DMS79 treated with DMSO at 0.1 percent for 48 hours (cell line): Measurements from ENCODE around the gene NAV3.

Experiments used
- DNase-seq: peaks from one replicate; lab custom pipeline; 2025; lab: John Stamatoyannopoulos, UW

The NAV3 gene

DNA sequence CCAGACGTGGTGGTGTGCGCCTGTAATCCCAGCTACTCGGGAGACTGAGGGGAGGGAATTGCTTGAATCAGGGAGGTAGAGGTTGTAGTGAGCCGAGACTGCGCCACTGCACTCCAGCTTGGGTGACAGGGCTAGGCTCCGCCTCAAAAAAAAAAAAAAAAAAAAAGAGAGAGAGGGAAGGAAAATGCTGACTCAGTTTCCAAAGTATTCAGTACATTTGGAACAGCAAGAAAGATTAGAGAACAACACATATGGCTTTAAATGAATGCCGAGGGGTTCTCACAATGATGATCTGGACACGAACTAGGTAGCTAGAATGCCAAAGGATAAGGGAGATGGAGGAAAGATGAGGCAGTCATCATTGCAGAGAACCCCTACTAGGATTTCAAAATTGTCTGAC lies 97.4 kb downstream of the NAV3 start:
- DNase-seq, result no peak

GRCh38 chr12:77932216-77932615 lies 101.5 kb downstream of the NAV3 start:
- no peak for DNase-seq

- DNase-seq, result no peak
These were observed 107.6 kb downstream of the NAV3 start for GRCh38 chr12:77938301-77938700.

DNA sequence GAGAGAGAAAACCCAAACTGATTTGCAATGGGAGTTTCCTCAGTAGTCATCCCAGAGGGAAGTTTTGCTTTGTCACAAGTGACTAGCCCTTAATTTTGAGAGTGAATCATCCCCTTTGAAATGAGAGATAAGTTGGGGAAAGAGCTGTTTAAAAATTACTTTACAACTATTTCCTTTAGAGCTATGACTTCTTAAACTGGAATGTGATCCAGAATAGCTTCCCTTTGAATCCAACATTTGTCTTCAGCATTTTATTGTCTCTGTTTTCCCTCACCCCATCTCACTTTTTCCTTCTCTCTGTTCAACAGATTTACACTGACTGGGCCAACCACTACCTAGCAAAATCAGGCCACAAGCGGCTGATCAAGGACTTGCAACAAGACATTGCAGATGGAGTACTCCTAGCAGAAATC lies 109.3 kb downstream of the NAV3 start:
- no peak for DNase-seq

- DNase-seq, result no peak
These were observed 109.9 kb downstream of the NAV3 start for GRCh38 chr12:77940567-77940966.

- no peak for DNase-seq
These were observed 110.7 kb downstream of the NAV3 start for GRCh38 chr12:77941401-77941800.

- no peak for DNase-seq
These were observed 112.8 kb downstream of the NAV3 start for GRCh38 chr12:77943466-77943865.

DNA sequence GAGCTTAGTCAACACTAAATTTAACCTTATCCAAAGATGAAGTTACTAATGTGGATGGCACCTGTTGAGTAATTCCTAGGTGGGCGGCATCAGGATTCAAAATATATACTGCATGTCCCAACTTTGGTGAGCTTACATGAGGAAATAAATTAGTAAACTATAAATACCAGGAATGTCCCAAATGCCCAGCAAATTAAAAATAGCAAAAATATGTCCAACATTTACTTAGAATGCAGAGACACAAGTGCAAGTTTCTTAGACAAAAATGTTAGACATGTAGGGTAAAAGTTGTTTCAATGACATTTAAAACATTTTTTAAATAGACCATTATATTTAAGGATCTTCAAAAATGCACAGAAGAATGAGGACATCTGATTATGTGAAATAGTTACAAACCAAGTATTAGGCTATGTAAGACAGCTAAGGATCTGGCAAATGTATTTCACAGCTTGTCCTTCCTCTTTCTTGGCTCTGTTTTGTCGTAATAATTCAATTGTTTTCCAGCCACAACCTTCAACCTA lies 115.9 kb downstream of the NAV3 start:
- no peak for DNase-seq

DNA sequence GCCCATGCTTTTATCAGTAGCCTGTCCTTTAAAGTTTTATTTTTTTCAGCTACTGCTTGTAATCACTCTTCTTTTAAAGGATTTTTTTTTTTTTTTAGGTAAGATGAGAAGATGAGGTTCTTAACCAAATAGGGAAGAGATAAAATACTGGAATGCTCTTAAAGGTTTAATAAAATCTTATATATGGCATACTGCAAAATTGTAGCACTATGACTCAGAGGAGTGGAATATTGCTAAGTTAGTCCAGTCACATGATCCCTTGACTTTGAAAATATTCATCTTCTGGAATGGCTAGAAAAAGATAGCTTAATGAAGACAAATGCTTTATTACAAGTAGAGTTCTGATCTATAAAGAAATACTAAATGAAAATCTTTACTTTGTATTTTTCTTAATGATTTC lies 116.6 kb downstream of the NAV3 start:
- no peak for DNase-seq

- no peak for DNase-seq
These were observed 117.1 kb downstream of the NAV3 start for GRCh38 chr12:77947746-77948145.

DNA sequence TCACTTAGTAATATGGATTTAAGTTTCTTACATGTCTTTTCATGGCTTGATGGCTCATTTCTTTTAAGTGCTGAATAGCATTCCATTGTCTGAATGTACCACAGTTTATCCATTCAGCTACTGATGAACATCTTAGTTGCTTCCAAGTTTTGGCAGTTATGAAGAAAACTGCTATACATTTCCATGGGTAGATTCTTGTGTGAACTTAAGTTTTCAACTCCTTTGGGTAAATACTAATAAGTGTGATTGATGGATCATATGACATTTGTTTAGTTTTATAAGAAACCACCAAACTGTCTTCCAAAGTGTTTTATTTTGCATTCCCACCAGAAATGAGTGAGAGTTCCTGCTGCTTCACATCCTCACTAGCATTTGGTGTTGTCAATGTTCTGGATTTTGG lies 119.2 kb downstream of the NAV3 start:
- no peak for DNase-seq

- DNase-seq, result no peak
These were observed 123.0 kb downstream of the NAV3 start for GRCh38 chr12:77953528-77954205.

GRCh38 chr12:77954206-77954555 lies 123.5 kb downstream of the NAV3 start:
- no peak for DNase-seq

DNA sequence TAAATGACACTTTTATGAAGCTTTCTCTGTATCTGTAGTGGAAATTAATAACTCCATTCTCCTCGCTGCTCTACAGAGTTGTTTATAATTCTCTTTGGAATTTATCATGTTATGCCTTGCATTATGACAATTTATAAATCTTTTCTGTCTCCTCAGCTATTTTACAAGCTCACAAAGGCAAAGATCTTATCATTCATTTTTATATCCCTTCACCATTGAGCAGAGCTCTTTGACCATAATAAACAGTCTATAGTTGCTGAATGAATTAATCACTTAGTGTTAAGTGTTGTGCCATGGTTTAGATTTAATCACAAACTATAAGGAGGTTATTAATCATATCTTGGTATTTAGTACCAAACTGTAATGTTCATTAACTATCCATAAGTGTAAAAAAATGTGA lies 126.4 kb downstream of the NAV3 start:
- no peak for DNase-seq

- DNase-seq, result no peak
These were observed 133.0 kb downstream of the NAV3 start for GRCh38 chr12:77963576-77964178.

DNA sequence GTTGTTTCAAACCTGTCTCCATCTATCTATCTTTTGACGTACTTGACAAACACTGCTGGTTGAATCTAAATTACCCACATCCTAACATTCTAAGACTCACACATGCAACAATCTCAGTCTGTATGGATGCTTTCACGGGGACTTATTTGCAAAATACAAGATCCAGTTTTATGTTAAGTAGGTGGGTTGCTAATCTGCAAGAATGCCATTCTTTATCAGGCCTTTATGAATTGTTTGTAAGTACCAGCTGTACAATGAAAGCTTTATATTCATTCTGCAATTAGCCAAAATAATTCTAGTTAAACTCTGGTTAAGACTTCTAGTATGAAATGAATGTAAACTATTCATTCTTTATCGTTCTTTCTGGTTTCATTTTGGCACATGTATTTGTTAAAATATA lies 135.1 kb downstream of the NAV3 start:
- DNase-seq, result no peak

- DNase-seq, result no peak
These were observed 137.3 kb downstream of the NAV3 start for GRCh38 chr12:77968021-77968420.

GRCh38 chr12:77968571-77968970 lies 137.9 kb downstream of the NAV3 start:
- no peak for DNase-seq

DNA sequence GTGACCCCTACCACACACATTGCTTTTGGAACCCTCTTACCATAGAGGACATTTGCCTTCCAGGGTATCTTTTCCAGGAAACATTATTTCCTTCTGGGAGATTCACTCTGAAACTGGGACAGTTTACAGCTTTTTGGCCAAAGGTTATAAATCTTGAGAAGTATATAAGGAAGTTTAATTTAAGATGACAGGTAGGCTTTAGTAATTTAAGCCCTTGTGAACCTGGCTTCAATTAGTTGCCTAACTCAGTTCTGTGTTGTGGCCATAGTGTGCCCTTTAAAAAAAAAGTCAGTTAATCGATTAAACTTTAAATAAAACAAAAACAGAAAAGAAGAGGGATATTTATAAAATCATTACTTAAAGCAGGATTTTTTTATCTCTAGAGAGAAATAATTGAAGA lies 142.9 kb downstream of the NAV3 start:
- no peak for DNase-seq

DNA sequence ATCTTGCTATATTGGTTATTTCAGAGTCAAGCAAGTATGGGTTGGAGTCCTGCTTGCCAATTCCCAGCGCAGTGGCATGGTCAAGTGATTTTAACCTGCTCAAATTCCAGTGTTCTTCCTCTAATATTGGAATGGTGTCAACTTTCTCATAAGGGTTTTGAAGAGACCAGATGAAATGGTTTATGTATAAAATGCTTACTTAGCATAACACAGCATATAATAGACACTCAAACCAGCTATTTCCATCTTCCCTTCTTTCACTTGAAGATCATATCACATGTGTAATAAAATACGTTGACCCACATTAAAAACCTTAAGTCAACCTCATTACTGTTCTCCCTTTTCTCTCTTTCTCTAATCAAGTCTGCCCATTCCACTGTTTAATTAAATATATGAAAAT lies 144.0 kb downstream of the NAV3 start:
- no peak for DNase-seq

DNA sequence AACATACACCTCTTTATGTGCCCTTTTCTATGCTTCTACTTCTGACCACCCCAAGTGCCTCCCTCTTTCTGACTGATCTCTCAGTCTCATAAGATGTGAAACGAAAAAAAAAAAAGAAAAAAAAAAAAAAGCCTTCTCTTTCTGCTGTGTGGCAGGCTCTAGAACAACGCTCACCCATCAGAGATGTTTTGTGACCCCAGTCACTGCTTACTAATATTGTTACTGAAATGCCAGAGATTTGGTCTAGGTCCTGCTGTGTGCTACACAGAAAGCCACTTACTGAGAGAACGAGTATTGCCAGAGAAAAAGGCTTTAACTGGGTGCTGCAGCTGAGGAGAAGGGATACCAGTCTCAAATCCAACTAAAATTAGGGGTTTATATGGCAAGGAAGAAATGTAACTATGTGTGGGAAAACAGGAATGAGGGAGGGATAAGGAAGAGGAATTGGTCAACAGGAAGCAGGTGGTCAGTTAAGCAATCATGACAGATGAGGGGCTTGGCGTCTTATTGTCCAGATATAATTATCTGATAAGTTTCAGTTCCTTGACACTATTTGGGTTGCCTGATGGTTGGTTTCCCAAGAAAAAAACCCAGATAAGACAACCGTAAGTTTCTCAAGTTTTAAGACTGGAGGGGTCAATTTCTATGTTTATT lies 149.0 kb downstream of the NAV3 start:
- DNase-seq, result no peak

DNA sequence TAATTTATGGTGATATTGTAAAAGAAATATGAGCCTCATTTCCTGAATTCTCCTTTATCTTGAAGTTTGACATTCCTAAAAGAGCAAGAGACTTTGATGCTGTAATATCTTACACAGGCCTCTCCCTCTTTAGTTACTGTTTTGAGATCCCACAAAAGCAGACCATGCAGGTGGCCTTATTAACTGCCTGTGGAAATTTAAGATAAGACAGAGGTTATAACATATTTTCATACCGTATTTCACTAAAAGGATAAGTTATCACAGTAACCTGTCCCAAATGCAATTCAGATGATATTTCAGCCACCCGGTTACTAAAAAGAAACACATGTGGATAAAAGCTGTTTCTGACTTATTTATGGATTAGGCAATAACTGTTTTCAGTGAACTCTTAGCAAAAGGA lies 150.1 kb downstream of the NAV3 start:
- DNase-seq, result no peak

GRCh38 chr12:77983859-77984258 lies 153.2 kb downstream of the NAV3 start:
- DNase-seq, result no peak

DNA sequence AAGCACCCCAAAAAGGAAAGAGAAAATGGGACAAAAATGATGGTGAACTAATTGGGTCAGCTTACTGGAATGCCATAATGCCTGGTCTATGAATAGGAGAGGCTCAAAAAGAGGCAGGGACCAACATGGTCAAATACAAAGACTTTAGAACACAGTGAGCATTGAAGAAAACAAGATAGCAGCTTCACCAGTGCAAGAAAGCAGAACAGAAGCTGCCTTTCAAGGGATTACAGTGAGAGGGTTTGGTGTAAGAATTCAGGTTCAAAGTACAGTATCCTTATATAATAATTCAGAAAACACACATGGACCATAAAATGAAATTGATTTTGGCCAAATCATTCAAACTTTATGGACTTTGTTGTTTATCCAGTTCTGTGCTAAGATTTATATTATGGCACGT lies 162.1 kb downstream of the NAV3 start:
- no peak for DNase-seq
